Peyer's patch (tissue), 4 donors: ENCODE results near the gene ITM2C.

Source experiments
- CTCF ChIP-seq, 6 experiments: fragments of 450-650 bp in 4 of 6; fragments of 200-600 bp in 2 of 6; sonication (generic) in 1 of 6; IDR thresholded peaks; one replicate each; pipeline ENCODE4 v1.5.1; 2017 to 2019; ENCODE audit warnings: antibody characterized with exemption in 6 of 6, mild to moderate bottlenecking in 3 of 6, moderate library complexity in 1 of 6
- POLR2A ChIP-seq, 2 donors: fragments of 450-650 bp; IDR thresholded peaks; one replicate each; pipeline ENCODE4 v1.5.1; 2017; ENCODE audit warnings: antibody characterized with exemption in 2 of 2, mild to moderate bottlenecking in 2 of 2, moderate library complexity in 2 of 2

GRCh38 chr2:230879891-230880290 lies 15.1 kb downstream of the ITM2C start:
- TF ChIP-seq CTCF (IDR thresholded peaks at IDR 0.05) (no peak), POLR2A (IDR thresholded peaks at IDR 0.05) (no peak)
